ENCODE data around the gene AGAP1. TPM values are rescaled to one million over a fixed set of nuclear protein-coding genes. Genes with fewer than 3 reads are reported as not detected.

The AGAP1 gene
- total RNA-seq, 1 experiment from 2014 or later = 25.8 TPM

DNA sequence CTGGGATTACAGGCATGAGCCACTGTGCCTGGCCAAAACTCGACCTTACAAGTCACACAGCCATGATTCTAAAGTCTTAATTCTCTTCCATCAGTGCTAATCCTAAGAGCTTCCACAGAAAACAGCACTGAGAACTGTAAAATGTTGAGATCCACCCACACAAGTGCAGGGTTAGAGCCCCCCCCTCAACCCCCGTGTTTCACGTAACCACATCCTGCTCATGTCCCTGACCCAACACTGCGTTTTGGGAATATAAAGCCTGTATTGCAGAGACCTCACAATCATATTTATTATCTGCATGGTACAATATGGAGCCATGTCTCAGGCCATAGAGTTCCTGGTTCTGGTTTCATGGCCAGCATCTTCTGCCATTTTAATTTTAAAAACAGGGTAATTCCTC, 563.5 kb downstream of the AGAP1 start:
- Histone ChIP-seq H3K4me2 (ENCODE audit: insufficient read depth, insufficient read length, low read length) (no peak overlapping the region), H3K23ac (ENCODE audit: insufficient read length, low read depth, low read length) (no peak overlapping the region), H3K23me2 (ENCODE audit: insufficient read length, low read depth, low read length, poor library complexity, severe bottlenecking) (no peaks in the 10 kb centered on the region), H4K91ac (ENCODE audit: insufficient read length, low read depth, low read length) (no peak overlapping the region), H3T11ph (ENCODE audit: low read length) (no peak overlapping the region), H3K79me1 (ENCODE audit: insufficient read depth, low read depth, low read length, poor library complexity, severe bottlenecking) (no peaks in the 10 kb centered on the region), H3K18ac (ENCODE audit: insufficient read length, low read depth, low read length) (no peak overlapping the region), H2BK5ac (ENCODE audit: insufficient read length, low read length) (no peak overlapping the region), H2AK5ac (ENCODE audit: insufficient read length, low read length) (no peak overlapping the region), H3K14ac (ENCODE audit: insufficient read depth, low read length) (no peak overlapping the region), H4K20me1 (ENCODE audit: control insufficient read depth, insufficient read depth, insufficient read length) (no peaks in the 10 kb centered on the region), H2BK12ac (ENCODE audit: insufficient read length, low read depth, low read length) (no peak overlapping the region), H4K8ac (replicated peaks; ENCODE audit: insufficient read length, low read depth, low read length) (no peak overlapping the region), H3K9ac (ENCODE audit: extremely low read depth, insufficient read length, low read length) (no peak overlapping the region), H2BK20ac (ENCODE audit: low read depth, low read length, poor library complexity, severe bottlenecking) (no peak overlapping the region), H2AFZ (ENCODE audit: low read length) (no peak overlapping the region), H4K5ac (ENCODE audit: insufficient read length, low read depth, low read length) (no peak overlapping the region), H2BK120ac (ENCODE audit: low read depth, low read length, poor library complexity, severe bottlenecking) (no peak overlapping the region), H3K27ac (ENCODE audit: insufficient read length, low read depth, low read length) (no peak overlapping the region), H2BK15ac (ENCODE audit: low read depth, low read length) (no peak overlapping the region), H3K27me3 (ENCODE audit: insufficient read depth, low read length) (no peaks in the 10 kb centered on the region), H3K56ac (ENCODE audit: insufficient read length, low read depth, low read length) (no peak overlapping the region), H3K9me3 (ENCODE audit: control insufficient read depth, low read depth, low read length) (peaks cover 9% of the 10 kb centered on the region), H3K79me2 (ENCODE audit: insufficient read depth, low read length) (no peaks in the 10 kb centered on the region), H3K4ac (ENCODE audit: low read depth, low read length) (no peak overlapping the region), H3K4me1 (ENCODE audit: insufficient read depth, low read length) (peaks cover 9% of the 10 kb centered on the region; the same call in 1 of the 2 replicates)
- DNase-seq = no peak
- Mint-ChIP-seq H3K27me3 (ENCODE audit: low read depth) (peaks cover 44% of the 10 kb centered on the region), H3K4me3 (no peak overlapping the region), H3K9me3 (peaks cover 0 to 7% of the 10 kb centered on the region in 2 experiments), H3K27ac (no peak overlapping the region; a peak in 1 of 7 replicates), H3K36me3 (ENCODE audit: insufficient read depth in 1 of 3, low read depth in 3 of 3) (peaks cover 0 to 11% (median 7%) of the 10 kb centered on the region in 3 experiments; a peak in 5 of 7 replicates), H3K4me1 (peaks cover 42 to 48% of the 10 kb centered on the region in 2 experiments)
- TF ChIP-seq, protein P1, sequence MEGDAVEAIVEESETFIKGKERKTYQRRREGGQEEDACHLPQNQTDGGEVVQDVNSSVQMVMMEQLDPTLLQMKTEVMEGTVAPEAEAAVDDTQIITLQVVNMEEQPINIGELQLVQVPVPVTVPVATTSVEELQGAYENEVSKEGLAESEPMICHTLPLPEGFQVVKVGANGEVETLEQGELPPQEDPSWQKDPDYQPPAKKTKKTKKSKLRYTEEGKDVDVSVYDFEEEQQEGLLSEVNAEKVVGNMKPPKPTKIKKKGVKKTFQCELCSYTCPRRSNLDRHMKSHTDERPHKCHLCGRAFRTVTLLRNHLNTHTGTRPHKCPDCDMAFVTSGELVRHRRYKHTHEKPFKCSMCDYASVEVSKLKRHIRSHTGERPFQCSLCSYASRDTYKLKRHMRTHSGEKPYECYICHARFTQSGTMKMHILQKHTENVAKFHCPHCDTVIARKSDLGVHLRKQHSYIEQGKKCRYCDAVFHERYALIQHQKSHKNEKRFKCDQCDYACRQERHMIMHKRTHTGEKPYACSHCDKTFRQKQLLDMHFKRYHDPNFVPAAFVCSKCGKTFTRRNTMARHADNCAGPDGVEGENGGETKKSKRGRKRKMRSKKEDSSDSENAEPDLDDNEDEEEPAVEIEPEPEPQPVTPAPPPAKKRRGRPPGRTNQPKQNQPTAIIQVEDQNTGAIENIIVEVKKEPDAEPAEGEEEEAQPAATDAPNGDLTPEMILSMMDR (conservative IDR thresholded peaks at IDR 0.05) = no peak
- WGBS (ENCODE audit: extremely low coverage, insufficient read length, low lambda C conversion rate) = no CpG with 5 or more reads among the region's 4 CpGs

Data from H9 (cell line).